M059J (cell line): ENCODE measurements around the gene BRSK2. TPM values are rescaled to one million over a fixed set of nuclear protein-coding genes. Genes with fewer than 3 reads are reported as not detected.
A peak's percentile ranks its signal among the peaks of the same experiment; 100 is the strongest.

Experiments used
- DNase-seq: peaks from one replicate; pipeline ENCODE4 v3.0.0-alpha.2; 2012; ENCODE audit warnings: low read depth
- total RNA-seq: library from RNA; depleted of rRNA; stranded (reverse); fragments of >200 nt; shearing (Covaris generic); gene quantifications from 2 replicates; pipeline ENCODE4 v1.2.3, GENCODE V29; 2014

Gene BRSK2
- total RNA-seq, 1 experiment from 2014 or later: not detected

DNA sequence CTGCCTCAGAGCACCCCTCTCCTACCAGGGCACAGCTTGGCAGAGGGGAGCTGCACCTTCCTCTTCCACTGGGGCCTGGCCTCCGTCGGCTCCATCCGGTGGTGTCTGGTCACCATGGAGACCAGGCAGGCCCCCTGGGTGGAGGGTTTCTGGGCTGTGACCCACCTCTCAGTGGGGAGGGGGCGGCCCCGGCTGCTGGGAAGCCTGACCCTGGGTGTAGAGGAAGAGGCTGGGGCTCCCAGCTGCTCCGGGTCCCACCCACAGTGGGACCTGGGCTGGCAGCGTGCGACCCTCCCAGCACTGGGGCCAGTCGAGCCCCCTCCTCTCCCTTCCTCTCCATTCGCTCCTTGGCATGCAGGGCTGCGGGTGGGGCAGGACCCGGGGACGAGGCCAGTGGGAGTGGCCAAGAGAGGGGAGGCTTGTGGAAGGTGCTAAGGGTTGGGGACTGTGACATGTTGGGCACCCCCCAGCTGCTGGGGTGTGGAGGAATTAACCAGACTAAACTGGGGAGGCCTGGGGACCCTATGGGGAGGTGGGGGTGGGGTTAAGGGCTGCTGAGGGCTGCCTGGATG, 46.8 kb downstream of the BRSK2 start:
- no peak for DNase-seq

DNA sequence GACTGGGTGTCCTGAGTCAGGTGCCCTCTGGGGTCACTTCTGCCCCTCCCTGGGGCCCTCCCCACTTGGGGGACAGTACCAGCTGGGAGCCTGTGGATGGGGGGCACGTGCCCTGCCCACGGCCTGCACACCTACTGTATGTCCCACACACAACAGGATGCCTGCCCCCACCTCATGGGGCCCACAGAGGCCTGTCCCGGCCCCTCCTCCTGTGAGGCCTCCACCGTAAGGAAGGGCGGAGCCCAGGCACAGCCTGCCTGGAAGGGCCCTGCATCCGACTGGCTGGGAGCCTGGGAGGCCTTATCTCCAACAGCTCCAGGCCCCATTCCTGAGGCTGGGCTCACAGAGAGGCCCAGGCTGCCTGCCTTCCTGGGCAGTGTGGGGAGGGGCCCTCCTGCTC, 47.8 kb downstream of the BRSK2 start:
- peak; percentile 50 for DNase-seq

DNA sequence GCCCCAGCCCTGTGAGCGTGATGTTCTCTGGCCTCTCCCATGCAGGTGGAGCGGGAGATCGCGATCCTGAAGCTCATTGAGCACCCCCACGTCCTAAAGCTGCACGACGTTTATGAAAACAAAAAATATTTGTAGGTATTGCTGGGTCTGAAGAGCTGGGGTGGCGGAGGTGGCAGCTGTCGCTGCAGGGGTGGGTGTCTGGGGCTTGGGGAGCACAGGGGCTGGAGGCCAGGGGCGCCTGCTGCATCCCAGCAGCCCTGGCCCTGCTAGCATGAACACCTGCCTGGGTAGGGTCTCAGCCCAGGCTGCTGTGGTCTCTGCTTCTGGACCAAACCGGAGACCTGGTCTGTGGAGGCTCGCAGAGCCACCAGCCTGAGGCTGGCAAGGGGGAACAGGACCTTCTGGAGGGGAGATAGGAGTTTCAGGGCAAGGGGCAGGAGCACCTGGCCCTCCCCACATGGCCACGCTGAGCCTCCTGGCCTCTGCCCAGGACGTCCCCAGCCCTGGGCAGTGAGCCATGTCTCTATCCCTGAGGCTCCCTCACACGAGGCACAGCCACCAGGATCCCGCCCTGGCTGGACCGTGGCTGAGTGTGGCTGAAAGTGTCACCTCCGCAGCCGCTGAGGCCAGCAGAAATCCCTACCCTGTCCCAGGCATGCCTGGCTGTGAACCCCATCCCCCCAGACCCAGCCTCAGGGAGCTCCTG, 48.7 kb downstream of the BRSK2 start:
- DNase-seq: no peak

DNA sequence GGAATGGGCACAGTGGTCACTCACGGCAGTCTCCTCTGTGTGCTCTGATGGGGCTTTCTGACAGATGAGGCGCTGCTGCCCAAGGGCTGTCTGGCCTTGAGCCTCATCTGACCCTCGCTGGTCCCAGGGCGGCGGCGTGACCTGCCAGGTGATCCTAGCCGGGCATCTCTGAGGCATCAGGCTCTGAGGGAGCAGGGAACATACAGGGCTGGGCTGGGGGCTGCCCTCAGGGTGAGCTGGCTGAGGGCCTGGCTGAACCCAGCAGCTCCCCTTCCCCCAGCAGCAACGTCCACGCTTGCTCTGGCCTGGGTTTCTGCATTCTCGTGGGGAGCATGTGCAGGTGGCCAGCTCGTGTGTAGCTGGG, 49.2 kb downstream of the BRSK2 start:
- no peak for DNase-seq

DNA sequence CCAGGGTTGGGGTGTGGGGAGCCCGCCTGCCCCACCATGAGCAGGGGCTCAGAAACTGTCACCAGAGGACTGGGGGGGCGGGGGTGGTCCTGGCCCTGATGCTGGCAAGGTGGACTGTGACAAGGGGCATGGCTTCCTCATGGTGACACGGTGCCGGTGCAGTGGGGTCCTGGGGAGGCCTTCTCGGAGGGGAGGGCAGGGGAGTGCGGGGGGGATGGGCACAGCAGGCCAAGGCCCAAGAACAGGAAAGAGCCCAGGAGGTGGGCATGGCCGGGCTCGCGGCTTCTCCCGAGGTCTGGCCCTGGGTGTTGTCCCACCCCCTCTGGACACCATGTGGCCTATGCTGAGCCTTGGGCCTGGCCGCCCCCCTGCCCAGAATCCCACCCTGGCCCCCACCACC, 49.6 kb downstream of the BRSK2 start:
- no peak for DNase-seq

DNA sequence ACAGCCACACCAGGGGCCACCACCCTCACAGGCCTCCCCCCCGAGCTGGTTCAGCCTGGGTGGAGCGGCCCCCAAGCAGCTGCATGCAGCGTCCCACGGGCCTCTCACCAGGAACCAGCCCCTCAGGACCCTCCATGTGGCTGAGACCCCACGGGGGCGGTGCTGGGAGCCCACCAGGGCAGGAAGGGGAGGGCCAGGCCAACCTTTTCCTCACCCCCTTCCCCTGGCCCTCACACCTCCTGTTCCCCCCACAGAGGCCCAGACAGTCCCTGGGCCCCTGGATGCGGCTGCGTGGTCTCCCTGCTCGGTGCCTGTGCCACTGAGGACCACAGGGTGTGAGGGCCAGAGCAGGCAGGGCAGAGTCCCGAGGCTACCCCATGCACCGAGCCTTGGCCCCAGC, 50.3 kb downstream of the BRSK2 start:
- no peak for DNase-seq

DNA sequence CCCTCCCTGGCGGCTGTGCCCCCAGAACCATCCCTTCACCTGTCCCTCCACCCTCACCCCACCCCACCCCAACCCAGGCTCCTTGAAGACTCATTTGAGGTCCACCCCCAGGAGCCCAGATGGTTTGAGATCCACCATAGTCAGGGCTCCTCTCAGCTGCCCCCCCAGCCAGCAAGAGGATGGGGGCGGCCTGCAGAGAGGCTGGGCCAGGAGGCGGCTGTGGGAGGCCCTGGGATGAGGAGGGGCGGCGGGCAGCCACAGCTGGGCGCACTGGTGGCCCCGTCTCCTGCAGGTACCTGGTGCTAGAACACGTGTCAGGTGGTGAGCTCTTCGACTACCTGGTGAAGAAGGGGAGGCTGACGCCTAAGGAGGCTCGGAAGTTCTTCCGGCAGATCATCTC, 50.8 kb downstream of the BRSK2 start:
- DNase-seq: no peak

DNA sequence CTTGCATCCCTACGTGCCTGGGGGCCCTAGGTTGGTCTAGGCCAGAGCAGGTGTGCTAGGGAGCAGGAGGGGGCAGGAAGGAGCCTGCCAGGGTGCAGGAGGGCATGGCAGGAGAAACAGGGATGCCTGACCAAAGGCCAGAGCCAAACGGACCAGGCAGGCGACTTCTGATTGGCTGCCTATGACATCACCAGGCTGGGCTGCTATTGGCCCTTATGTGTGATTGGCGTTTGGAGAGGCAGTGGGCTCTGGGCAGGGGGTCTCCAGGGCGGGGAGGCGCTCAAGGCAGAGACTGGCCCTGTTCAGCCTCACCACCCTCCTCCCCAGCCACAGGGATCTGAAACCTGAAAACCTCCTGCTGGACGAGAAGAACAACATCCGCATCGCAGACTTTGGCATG, 52.4 kb downstream of the BRSK2 start:
- no peak for DNase-seq

DNA sequence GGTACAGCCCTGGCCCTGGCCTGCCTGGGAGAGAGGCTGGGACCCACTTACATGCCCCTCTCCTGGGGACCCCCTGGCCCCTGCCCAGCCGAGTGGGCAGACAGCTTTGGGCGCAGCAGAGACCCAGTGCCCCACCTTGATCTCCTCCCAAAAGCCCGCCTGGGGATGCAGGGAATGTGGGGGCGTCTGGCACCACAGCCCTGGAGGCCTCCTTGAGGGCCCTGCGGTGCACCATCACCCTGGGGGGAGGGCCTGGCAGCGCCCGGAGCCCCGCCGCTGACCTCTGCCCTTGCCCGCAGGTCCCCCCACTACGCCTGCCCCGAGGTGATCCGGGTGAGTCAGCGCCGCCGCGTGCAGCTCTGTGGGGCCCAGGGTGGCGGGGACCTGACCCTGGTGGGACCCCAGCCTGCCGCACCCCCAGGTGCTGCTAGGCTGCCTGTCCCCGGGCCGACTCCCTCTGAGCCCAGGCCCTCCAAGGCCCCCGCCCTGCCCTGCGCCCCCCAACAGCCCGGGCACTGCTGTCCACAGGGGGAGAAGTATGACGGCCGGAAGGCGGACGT, 53.2 kb downstream of the BRSK2 start:
- DNase-seq: no peak

DNA sequence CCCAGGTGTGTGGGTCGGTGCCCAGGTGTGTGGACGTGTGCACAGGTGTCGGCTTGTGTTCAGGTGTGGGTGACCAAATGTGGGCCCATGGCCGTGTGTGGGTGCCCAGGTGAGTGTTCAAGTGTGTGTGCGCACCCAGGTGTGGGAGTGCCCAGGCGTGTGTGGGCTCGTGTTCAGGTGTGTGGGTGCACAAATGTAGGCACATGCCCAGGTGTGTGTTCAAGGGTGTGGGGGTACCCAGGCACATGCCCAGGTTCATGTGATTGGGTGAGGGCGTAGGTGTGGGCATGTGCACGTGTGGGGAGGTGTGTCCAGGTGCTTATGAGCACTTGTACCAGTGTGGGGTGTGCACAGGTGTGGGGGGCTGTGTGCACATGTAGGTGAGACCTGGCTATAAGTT, 54.0 kb downstream of the BRSK2 start:
- DNase-seq: no peak

DNA sequence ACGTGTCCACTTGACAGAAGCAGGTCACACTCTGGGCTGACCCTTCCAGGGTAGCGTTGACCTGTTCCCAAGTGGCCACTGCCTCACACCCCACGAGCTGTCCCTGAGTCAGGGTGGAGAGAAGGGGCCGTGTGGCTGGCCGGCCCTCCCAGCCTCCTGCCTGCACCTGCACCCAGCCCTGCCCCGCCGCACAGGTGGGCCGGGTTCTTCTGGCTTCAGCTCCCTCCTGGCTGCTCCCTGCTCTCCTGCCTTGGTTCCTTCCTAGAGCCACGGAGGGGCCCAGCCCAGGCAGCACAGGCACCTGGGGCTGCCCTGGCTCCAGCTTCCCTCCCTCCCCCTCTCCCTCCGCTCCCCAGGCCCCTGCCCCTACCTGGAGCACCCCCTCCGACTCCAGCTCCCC, 54.6 kb downstream of the BRSK2 start:
- no peak for DNase-seq

DNA sequence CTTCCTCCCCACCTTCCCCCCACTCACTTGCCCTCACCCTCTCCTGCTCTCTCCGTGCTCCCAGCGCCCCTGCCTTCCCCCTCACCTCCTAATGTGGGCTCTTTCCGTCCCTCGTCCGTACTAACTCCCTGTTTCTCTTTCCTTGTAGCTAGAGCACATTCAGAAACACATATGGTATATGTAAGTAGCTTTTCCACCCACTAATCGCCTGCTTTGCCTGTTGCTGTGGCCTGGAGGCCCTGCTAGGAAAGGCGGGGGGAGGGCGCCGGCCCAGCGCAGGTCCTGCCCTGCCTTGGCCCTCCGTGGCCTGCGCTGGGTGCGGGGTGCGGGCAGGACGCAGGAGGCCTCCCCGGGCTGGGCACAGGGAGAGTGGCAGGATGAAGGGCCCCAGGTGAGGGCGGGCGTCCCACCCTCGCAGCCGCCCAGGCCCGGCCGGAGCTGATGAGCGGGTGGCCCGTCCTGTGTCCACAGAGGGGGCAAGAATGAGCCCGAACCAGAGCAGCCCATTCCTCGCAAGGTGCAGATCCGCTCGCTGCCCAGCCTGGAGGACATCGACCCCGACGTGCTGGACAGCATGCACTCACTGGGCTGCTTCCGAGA, 55.2 kb downstream of the BRSK2 start:
- no peak for DNase-seq

DNA sequence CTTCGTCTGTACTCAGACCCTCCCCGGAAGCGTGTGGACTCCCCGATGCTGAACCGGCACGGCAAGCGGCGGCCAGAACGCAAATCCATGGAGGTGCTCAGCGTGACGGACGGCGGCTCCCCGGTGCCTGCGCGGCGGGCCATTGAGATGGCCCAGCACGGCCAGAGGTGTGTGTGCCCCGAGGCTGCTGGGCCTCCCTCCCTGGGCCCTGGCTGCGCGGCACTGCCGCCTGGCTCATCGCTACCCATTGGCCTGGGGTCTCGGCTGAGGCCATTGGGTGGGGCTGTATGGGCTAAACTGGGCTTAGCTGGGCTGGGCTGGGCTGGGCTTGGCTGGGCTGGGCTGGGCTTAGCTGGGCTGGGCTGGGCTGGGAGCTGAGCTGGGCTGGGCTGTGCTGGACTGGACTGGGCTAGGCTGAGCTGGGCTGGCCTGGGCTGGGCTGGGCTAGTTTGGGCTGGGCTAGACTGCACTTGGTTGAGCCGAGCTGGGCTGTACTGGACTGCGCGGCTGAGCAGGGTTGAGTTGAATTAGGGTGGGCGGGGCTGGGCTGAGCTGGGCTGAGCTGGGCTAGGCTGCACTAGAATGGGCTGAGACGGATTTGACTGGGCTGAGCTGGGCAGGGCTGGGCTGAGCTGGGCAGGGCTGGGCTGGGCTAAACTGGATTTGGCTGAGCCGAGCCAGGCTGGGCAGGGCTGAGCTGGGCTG, 56.2 kb downstream of the BRSK2 start:
- DNase-seq: no peak

DNA sequence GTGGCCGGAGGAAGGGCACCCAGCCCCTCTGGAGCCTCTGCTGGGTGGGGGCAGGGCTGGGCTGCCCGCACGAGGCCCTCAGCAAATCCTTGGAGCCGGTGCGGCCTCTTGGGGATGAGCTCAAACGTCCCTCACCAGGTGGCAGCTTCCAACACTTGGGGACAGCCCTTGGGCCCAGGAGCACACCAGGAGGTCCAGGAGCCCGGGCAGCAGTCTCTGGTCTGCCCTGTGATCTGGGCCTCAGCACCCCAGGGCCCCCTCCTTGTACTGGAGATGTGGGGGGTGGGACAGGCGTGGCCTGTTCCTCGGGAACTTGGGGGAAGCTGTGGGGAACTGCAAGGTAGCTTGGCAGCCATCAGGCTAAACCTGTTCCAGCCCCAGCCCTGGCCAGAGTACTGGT, 56.9 kb downstream of the BRSK2 start:
- DNase-seq: no peak

DNA sequence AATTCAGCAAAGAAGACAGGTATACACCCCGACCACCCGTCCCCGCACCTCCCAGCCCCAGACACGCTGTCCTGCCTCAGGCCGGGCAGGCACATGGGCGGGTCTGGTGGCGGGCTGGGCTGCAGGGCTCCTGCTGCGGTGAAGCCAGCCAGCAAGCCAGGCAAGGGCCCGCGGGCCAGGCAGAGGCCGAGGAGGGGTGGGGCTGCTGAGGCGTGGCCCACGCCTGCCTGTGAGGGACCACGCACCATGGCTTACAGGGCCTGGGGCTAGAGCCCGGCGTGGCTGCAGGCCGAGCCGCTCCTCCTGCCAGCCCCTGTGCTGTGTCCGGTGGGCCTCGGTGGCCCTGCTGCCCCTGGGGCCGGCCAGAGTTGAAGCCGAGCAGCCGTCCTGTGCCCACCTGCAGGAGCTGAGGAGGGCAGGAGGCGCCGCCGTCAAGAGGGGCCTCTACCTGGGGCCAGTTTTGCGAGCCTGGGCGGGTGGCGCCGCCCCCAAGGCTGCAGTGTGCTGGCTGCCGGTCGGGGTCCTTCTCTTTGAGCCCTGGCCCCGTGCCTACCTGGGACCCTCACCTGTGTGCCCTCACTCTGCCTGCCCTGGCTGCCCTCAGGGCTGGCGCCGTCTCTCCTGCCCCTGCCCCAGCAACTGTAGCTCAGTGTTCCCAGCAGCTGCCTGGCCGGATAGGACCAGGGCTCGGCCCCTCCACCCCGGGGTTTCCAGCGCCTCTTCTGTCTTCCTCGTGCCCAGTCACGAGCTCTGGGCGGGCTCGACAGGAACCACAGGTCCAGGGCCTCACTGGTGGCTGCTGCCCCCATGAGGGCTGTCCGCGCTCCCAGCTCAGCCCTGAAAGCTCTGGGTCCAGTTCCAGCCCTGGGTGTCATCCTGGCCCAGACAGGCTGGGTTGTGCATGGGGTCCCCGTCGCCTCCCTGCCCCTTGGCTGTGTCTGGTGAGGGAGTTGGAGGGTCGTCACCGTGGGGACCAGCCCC, 58.4 kb downstream of the BRSK2 start:
- DNase-seq: no peak

DNA sequence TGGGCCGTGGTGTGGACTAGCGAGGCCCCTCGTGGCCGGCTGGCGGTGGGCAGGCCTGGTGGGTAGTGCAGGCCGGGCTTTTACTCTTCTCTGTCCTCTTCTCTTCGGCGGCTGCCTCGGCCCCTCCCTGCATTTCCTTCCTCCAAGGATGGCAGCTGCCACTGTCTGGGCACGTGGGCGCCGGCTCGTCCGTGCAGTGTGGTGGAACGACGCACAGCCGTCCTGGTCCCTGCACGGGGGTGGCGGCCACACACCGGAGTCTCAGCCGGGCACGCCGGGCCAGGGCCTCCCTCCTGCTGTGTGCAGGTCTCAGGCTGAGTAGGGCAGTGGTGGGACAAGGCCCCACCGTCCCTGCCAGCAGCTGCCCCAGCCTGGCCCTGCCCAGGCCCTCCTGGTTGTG, 59.1 kb downstream of the BRSK2 start:
- no peak for DNase-seq

DNA sequence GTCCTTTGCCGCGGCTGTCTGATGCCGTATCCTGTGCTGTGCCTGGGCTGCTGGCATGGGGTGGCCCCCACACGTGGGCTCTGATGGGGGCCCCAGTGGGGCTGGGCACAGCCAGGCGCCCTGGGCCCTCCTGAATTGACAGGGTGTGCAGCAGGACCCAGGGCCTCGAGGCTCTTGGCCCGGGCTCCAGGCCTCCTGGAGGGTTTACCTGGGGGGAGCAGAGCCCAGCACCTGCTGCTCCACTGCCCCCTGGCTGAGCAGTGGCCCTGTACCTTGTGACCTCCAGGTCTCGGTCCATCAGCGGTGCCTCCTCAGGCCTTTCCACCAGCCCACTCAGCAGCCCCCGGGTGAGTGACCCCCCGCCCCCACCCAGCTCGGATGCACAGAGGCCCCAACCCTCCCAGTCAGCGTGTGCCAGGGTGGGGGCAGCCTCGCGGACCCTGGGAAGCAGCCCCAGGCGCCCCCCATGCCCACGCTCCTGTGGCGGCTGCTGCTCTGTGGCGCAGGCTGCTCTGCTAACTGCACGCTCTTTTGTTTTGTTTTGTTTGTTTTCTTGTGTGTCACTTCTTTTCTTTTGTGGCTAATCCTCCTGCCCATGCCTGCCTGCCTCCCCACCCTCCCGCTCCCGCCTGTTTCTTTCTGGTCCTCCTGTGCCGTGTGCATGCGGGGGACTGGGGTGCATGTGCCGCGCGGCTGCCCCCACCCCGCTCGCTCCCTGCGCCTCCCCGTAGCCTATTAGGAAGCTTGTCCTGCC, 59.9 kb downstream of the BRSK2 start:
- no peak for DNase-seq

DNA sequence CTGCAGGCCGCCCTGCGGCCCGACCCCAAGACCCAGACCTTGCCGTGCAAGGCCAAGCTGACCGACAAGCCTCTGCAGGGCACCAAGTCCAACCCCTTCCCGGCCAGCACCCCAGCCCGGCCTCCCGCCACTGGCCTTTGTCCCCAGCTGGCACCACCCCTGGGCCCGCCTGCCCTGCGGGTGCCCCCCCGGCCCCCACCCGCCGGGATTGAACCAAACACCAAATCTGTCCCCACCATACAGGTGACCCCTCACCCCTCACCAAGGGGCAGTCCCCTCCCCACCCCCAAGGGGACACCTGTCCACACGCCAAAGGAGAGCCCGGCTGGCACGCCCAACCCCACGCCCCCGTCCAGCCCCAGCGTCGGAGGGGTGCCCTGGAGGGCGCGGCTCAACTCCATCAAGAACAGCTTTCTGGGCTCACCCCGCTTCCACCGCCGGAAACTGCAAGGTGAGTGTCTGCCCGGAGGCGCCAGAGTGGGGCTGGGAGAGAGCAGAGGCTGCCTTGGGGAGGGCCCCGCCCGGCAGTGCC, 60.7 kb downstream of the BRSK2 start:
- no peak for DNase-seq

DNA sequence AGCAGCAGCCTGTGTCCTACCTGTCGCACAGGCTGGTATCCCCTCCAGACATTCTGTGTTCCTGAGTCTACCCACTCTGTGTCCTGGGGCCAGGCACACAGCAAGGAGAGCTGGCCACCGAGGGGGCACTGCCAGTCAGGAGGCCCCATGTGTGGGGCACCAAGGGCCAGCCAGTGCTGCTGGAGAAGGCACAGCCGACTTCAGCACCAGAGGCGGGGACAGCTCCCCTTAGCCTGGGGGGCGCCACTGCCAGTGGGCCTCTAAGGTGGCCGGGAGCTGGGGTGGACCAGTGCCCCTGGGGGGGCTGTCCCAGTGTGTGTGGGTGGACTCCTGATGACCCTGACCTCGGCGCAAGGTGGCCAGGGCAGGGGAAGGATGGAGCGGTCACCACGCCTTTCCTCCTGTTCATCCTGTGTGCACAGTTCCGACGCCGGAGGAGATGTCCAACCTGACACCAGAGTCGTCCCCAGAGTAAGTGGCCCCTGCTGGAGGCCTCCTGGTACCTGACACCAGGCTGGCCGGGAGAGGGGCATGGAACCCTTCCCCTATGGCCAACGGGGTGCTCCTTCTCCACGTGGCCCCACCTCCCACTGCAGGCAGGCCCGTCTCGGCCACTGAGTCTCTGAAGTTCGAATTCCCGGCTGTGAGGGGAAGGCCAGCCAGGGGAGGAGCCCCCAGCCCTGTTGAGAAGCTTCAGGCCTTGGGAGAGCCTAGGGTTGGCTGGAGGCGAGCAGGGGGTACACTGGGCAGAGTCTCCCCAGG, 61.4 kb downstream of the BRSK2 start:
- no peak for DNase-seq
